NCI-H1694 treated with DMSO at 0.1 percent for 48 hours (cell line): ENCODE measurements around the gene UBTF.
A peak's percentile ranks its signal among the peaks of the same experiment; 100 is the strongest.

Source experiments
- DNase-seq: peaks from one replicate; lab custom pipeline; 2025; lab: John Stamatoyannopoulos, UW

The UBTF gene

GRCh38 chr17:44214896-44215295, 4.6 kb downstream of the UBTF start:
- DNase-seq, result no peak

GRCh38 chr17:44214230-44214494, 5.3 kb downstream of the UBTF start:
- DNase-seq, result no peak

GRCh38 chr17:44213403-44214229, 5.9 kb downstream of the UBTF start:
- DNase-seq, result peak; percentile 69

GRCh38 chr17:44212507-44213402, 6.7 kb downstream of the UBTF start:
- no peak for DNase-seq

GRCh38 chr17:44211281-44212265, 7.9 kb downstream of the UBTF start:
- no peak for DNase-seq

GRCh38 chr17:44210342-44211192, 8.9 kb downstream of the UBTF start:
- peak; percentile 80 for DNase-seq

- no peak for DNase-seq
Measured at GRCh38 chr17:44209786-44210341, 9.6 kb downstream of the UBTF start.

- no peak for DNase-seq
Measured at GRCh38 chr17:44207743-44208142, 11.7 kb downstream of the UBTF start.

GRCh38 chr17:44207319-44207718, 12.2 kb downstream of the UBTF start:
- no peak for DNase-seq

- DNase-seq, result no peak
Measured at GRCh38 chr17:44206825-44207155, 12.7 kb downstream of the UBTF start.

GRCh38 chr17:44205962-44206824, 13.3 kb downstream of the UBTF start:
- DNase-seq, result no peak

GRCh38 chr17:44204441-44204882, 15.0 kb downstream of the UBTF start:
- no peak for DNase-seq

GRCh38 chr17:44203731-44204440, 15.6 kb downstream of the UBTF start:
- peak; percentile 59 for DNase-seq

- DNase-seq, result no peak
Measured at GRCh38 chr17:44202756-44203155, 16.7 kb downstream of the UBTF start.

- no peak for DNase-seq
Measured at GRCh38 chr17:44200478-44201155, 18.9 kb downstream of the UBTF start.

- DNase-seq, result peak; percentile 93
Measured at GRCh38 chr17:44199553-44200477, 19.7 kb downstream of the UBTF start, which contains the start of gene ATXN7L3. ATXN7L3 (minus strand) TSS chr17:44199884; CDS start chr17:44198070, 1,814 bp downstream.
